Measurements from ENCODE around the gene RMND5A. TPM values are rescaled to one million over a fixed set of nuclear protein-coding genes. Genes with fewer than 3 reads are reported as not detected.
A peak's percentile ranks its signal among the peaks of the same experiment; 100 is the strongest.

The RMND5A gene
- total RNA-seq, 1 donor from 2014 or later: 32.1 TPM

DNA sequence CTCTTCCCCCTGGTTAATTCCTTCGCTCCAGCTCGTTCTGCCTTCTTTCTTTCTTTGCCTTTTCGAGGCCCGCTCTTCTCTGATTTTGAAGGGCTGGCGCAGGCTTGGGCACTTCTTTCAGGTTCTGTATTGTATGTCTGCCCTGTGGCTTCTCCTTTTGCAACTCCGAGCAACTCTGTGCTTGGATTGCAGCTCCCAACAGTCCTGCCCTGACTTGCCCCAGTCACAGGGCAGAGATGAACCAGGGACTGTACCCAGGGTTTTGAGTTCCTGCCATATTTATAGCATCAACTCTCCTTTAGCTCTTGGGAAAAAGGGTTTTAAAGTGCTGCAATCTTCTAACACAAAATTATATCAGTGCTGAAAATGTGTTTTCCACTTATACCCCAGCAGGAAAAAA lies 101.8 kb downstream of the RMND5A start:
- Histone ChIP-seq H3K4me3 (no peak overlapping the region), H3K4me1 (no peaks in the 10 kb centered on the region), H3K9me3 (peaks cover 9% of the 10 kb centered on the region), H3K27me3 (ENCODE audit: low read depth) (no peaks in the 10 kb centered on the region), H3K27ac (no peak overlapping the region), H3K36me3 (no peaks in the 10 kb centered on the region)
- intact Hi-C loops (cut with DNase I): no loop called here
- ATAC-seq (no peak), DNase-seq (no peak)
- no peak for TF ChIP-seq CTCF (IDR thresholded peaks at IDR 0.05)

GRCh38 chr2:86822668-86823345 lies 102.7 kb downstream of the RMND5A start:
- ATAC-seq (no peak), DNase-seq (no peak)
- intact Hi-C loops (cut with DNase I): no loop called here

DNA sequence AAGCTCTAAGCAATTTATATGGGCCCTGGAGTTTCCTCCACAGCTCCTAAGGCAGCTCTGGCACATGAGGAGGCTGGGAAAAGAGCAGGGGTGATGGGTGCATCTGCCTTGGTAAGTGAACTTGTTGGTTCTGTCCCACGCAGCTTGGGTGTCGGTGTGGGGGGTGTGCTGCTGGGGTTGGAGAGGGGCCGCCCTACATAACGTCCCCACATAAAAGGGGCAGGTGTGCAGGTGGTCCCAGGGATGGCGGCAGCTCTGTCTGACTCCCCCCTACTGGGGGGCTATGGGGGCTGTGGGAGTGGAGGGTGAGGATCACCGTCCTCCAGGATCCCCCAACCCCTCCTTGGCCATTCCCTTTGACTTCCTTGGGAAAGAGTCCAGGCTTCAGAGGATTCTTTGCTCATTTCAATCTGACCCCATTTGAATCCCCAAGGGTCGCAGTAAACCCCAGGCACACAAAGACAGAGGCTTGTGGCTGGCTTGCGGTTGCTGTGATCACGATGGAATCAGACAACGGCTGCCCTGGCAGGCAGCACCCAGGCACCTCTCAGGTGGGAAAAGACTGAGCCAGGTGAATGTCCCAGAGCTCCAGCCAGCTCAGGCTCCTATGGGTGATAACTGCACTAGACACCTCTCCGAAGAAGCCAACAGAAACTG lies 105.1 kb downstream of the RMND5A start:
- no peaks in the 10 kb centered on the region for H3K4me1 ChIP-seq
- ATAC-seq: peak; percentile 11 to 27
- peaks cover 9% of the 10 kb centered on the region for H3K9me3 ChIP-seq
- no peak overlapping the region for H3K27ac ChIP-seq
- intact Hi-C loops (cut with DNase I): no loop called here
- H3K27me3 ChIP-seq (ENCODE audit: low read depth): no peaks in the 10 kb centered on the region
- TF ChIP-seq CTCF (IDR thresholded peaks at IDR 0.05): no peak
- H3K4me3 ChIP-seq: no peak overlapping the region
- no peak for DNase-seq
- H3K36me3 ChIP-seq: no peaks in the 10 kb centered on the region

More at GRCh38 chr2:86822668-86823345, 102.7 kb downstream of the RMND5A start:
- H3K27me3 ChIP-seq (ENCODE audit: low read depth): no peaks in the 10 kb centered on the region
- H3K36me3 ChIP-seq: no peaks in the 10 kb centered on the region
- TF ChIP-seq CTCF (IDR thresholded peaks at IDR 0.05): no peak
- peaks cover 9% of the 10 kb centered on the region for H3K9me3 ChIP-seq
- no peak overlapping the region for H3K27ac ChIP-seq
- no peaks in the 10 kb centered on the region for H3K4me1 ChIP-seq
- no peak overlapping the region for H3K4me3 ChIP-seq

DNA sequence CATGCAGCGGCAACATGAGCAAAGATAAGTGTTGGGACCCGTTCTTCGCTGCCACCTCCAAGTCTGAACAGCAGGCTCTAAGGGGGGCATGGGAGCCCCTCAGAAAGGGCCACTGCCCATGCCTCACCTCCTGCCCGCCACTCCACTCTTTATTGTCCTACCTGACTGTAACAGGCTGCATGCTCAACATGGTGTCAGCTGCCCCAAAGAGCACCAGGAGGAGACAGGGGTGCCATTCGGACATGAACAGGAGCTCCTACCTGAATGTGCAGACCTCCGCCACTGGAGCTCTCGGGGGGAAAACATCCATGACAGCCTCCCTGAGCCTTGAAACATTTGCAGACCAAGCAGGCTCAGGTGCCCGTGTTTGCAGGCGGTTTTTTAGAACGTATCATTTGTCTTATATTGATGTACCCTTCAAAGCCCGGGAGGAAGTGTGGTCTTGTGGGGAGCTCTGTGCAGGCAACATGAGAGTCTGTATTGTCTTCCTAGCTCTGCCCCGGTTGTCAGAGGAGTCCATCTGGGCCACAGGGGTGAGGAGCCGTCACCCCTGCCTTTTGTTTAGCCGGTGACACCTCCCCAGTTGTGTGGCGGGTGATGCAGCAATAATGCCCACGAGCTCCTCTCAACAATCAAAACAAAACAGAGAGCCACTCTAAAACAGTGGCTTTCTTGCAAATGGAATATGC lies 105.7 kb downstream of the RMND5A start:
- TF ChIP-seq CTCF (IDR thresholded peaks at IDR 0.05): no peak
- H3K4me3 ChIP-seq: no peak overlapping the region

DNA sequence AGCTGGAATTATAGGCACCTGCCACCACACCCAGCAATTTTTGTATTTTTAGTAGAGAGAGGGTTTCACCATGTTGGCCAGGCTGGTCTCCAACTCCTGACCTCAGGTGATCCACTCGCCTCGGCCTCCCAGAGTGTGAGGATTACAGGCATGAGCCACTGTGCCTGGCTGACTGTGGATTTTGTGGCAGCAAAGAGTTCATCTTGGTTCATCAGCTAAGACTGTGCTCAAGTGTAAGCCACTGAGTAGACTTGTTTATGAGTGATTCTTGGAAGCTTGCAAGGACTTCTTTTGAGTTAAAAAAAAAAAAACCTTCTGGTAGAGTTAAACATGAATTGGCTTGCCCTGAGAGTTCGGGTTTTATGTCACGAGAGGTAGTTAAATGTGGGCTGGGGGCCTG lies 106.9 kb downstream of the RMND5A start:
- H3K27ac ChIP-seq: no peak overlapping the region

More for the DNA sequence above, 105.7 kb downstream of the RMND5A start:
- peak; percentile 54 to 60 for ATAC-seq
- no peaks in the 10 kb centered on the region for H3K36me3 ChIP-seq
- peaks cover 9% of the 10 kb centered on the region for H3K9me3 ChIP-seq
- DNase-seq: no peak
- no peaks in the 10 kb centered on the region for H3K4me1 ChIP-seq
- H3K27ac ChIP-seq: no peak overlapping the region
- intact Hi-C loops (cut with DNase I): no loop called here
- H3K27me3 ChIP-seq (ENCODE audit: low read depth): no peaks in the 10 kb centered on the region

More for the DNA sequence above, 106.9 kb downstream of the RMND5A start:
- H3K9me3 ChIP-seq: peaks cover 8% of the 10 kb centered on the region
- no peaks in the 10 kb centered on the region for H3K27me3 ChIP-seq (ENCODE audit: low read depth)
- TF ChIP-seq CTCF (IDR thresholded peaks at IDR 0.05): no peak
- no peaks in the 10 kb centered on the region for H3K4me1 ChIP-seq
- DNase-seq: no peak
- H3K36me3 ChIP-seq: no peaks in the 10 kb centered on the region
- intact Hi-C loops (cut with DNase I): no loop called here
- no peak for ATAC-seq
- H3K4me3 ChIP-seq: no peak overlapping the region

Other genes with a start within 250 kb of the RMND5A start
- gene CHMP3, start 156.8 kb upstream of the RMND5A start, total RNA-seq: 140 TPM
- gene RNF103, start 96.4 kb upstream of the RMND5A start, total RNA-seq: 23.3 TPM
- gene CD8A, start 70.6 kb downstream of the RMND5A start, total RNA-seq: 5.5 TPM
- gene CD8B, start 141.6 kb downstream of the RMND5A start, total RNA-seq: 1.5 TPM
- gene RGPD1, start 221.8 kb downstream of the RMND5A start, total RNA-seq: not detected

Measured in lower lobe of right lung (tissue), 2 donors.